ENCODE measurements around the gene PLA2G6.

Gene PLA2G6

GRCh38 chr22:38107692-38108515 is 73.7 kb downstream of the PLA2G6 start:
- DNase-seq = no peak

- no peak for DNase-seq
Observed at GRCh38 chr22:38106814-38107578, 74.6 kb downstream of the PLA2G6 start.

- DNase-seq = no peak
Observed at GRCh38 chr22:38104084-38104483, 77.5 kb downstream of the PLA2G6 start.

- DNase-seq = no peak
Observed at GRCh38 chr22:38103641-38104040, 78.0 kb downstream of the PLA2G6 start.

- no peak for DNase-seq
Observed at GRCh38 chr22:38098410-38099249, 83.0 kb downstream of the PLA2G6 start.

- DNase-seq = no peak
Observed at GRCh38 chr22:38097557-38098409, 83.8 kb downstream of the PLA2G6 start.

- DNase-seq = no peak
Observed at GRCh38 chr22:38097058-38097457, 84.6 kb downstream of the PLA2G6 start.

GRCh38 chr22:38089474-38089851 is 92.2 kb downstream of the PLA2G6 start:
- no peak for DNase-seq

- no peak for DNase-seq
Observed at GRCh38 chr22:38088629-38089473, 92.8 kb downstream of the PLA2G6 start.

- no peak for DNase-seq
Observed at GRCh38 chr22:38087855-38088254, 93.8 kb downstream of the PLA2G6 start.

GRCh38 chr22:38086942-38087341 is 94.7 kb downstream of the PLA2G6 start:
- no peak for DNase-seq

- DNase-seq = no peak
Observed at GRCh38 chr22:38086001-38086845, 95.4 kb downstream of the PLA2G6 start.

- no peak for DNase-seq
Observed at GRCh38 chr22:38085501-38085900, 96.1 kb downstream of the PLA2G6 start.

- DNase-seq = no peak
Observed at GRCh38 chr22:38085056-38085455, 96.6 kb downstream of the PLA2G6 start.

- DNase-seq = no peak
Observed at GRCh38 chr22:38083931-38084631, 97.5 kb downstream of the PLA2G6 start, which contains the start of gene SLC16A8. TSS of gene SLC16A8 (minus strand) at chr22:38084184. CDS start at chr22:38082873, 1,311 bp downstream.

- DNase-seq = no peak
Observed at GRCh38 chr22:38082986-38083710, 98.5 kb downstream of the PLA2G6 start.

- DNase-seq = no peak
Observed at GRCh38 chr22:38081941-38082828, 99.4 kb downstream of the PLA2G6 start.

- DNase-seq = no peak
Observed at GRCh38 chr22:38081636-38081940, 100.0 kb downstream of the PLA2G6 start.

Data from T-helper 9 cell (primary cell).